GM19099 (cell line): ENCODE results near the gene ANKMY1.

ENCODE experiments used
- POLR2A ChIP-seq: IDR thresholded peaks from 3 replicates; pipeline ENCODE4 v1.6.1; 2011; ENCODE audit warnings: low read depth; ENCODE audit not compliant: insufficient read length; ENCODE audit errors: extremely low read depth

The ANKMY1 gene

GRCh38 chr2:240557808-240558207 is at the start of gene ANKMY1:
TSS of gene ANKMY1 (minus strand) at chr2:240557988. CDS start at chr2:240557335, 653 bp downstream.
- TF ChIP-seq POLR2A = no peak

GRCh38 chr2:240605867-240606743 is 48.3 kb upstream of the ANKMY1 start:
- no peak for TF ChIP-seq POLR2A

- TF ChIP-seq POLR2A = no peak
Observed at GRCh38 chr2:240604939-240605716, 47.3 kb upstream of the ANKMY1 start.

- TF ChIP-seq POLR2A = no peak
Observed at GRCh38 chr2:240604291-240604938, 46.6 kb upstream of the ANKMY1 start.

DNA sequence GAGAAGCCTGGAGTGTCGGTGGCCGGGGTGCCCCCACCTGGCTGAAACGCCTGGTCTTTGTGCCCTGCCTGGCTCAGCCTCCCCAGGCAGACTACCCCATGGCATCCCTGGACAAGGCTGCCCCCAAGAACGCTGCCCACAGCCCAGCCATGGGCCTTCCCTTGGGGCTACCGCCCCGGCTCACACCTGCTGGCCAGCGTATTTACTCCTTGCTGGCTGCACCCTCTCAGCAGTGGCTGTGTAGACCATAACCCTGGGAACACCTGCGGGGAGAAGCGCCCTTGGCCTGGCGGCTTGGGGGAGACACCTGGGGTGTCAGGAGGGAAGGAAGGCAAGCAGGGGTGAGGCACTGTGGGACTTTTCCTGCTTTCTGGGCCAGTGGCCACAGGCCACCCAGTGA is 46.1 kb upstream of the ANKMY1 start:
- TF ChIP-seq POLR2A = no peak

GRCh38 chr2:240603081-240603835 is 45.5 kb upstream of the ANKMY1 start:
- no peak for TF ChIP-seq POLR2A

DNA sequence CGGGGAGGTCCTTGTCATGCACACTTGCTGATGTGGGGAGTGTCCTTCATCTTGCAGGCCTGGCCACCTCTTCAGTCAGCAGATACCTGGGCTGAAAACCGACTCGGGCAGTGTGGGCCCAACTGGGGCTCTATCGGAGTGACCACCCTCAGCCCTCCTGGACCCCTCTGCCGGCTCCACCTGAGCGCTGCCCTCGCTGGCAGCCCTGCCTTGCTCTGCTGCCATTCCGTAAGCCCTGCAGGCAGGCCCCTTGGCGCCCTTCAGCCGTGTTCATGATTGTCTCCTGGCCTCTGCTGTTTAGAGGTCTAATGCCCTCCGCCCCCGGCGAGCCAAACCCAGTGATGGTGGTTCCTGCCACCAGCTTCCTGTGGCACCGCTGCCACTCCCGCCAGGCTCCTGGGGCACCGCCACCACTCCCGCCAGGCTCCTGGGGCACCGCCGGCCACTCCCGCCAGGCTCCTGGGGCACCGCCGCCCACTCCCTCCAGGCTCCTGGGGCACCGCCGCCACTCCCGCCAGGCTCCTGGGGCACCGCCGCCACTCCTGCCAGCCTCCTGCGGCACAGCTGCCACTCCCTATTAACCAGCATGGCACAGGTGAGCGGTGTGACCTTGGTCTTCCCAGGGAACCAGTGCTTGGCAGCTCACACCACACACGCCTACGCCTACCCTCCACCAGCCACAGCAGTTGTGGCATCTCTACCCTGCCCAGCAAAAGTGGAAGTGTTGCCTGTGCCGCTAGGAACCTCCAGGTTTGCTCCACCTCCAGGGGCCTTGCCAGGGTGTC is 44.7 kb upstream of the ANKMY1 start:
- TF ChIP-seq POLR2A = no peak

- TF ChIP-seq POLR2A = no peak
Observed at GRCh38 chr2:240601831-240602160, 44.0 kb upstream of the ANKMY1 start.

- TF ChIP-seq POLR2A = no peak
Observed at GRCh38 chr2:240601061-240601830, 43.5 kb upstream of the ANKMY1 start.

DNA sequence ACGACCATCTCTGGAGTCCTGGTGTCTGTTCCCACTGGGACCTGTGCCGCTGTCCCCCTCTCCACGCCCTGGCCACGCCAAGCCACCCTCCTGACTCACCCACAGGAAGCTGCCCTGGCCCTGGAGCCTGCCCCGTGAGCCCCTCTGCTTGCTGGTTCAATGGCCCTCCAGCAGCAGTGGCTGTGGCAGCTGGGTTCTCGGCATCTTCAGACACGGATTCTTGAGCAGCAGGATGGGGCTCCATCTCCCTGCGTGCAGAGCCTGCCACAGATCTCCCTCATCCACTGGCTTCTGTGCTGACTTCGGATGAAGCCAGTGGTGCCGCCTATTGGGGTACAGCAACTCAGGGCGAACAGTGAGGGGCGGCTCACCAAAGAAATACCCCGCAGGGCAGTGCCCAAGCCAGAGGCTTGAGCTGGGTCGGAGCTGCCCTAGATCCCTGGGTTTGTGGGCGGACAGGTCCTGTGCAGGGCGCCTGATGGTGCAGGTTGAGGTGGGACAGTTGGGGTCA is 42.7 kb upstream of the ANKMY1 start:
- TF ChIP-seq POLR2A = no peak

GRCh38 chr2:240599141-240599583 is 41.4 kb upstream of the ANKMY1 start:
- no peak for TF ChIP-seq POLR2A

- TF ChIP-seq POLR2A = no peak
Observed at GRCh38 chr2:240598311-240598911, 40.6 kb upstream of the ANKMY1 start.

- no peak for TF ChIP-seq POLR2A
Observed at GRCh38 chr2:240597419-240598181, 39.8 kb upstream of the ANKMY1 start.

DNA sequence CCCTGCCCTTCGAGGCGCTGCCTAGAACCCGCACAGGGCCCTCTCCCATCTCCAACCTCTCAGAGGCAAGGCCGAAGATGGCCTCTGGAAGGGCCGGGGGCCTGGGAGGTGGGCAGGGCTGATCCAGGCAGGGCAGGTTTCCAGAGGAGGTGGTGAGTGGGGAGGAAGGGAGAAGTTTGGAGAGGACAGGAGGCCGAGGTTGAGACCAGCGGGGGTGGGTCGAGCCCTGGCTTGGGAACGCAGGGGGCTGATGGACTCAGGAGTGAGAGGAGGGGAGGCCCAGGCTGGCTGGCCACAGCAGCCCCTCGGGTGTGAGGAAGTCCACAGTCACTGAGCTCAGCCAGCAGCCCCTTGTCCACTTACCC is 39.2 kb upstream of the ANKMY1 start:
- no peak for TF ChIP-seq POLR2A
